SH-SY5Y (cell line): ENCODE measurements around the gene PARD3.

Source experiments
- GATA2 ChIP-seq: IDR thresholded peaks from 2 replicates; pipeline ENCODE4 v1.6.1; 2011; ENCODE audit warnings: mild to moderate bottlenecking, low read depth, low read length
- GATA3 ChIP-seq: IDR thresholded peaks from 2 replicates; pipeline ENCODE4 v1.6.1; 2011; ENCODE audit warnings: low read depth, mild to moderate bottlenecking, low read length, moderate library complexity

- TF ChIP-seq GATA2 (no peak), GATA3 (no peak)
Measured at GRCh38 chr10:34223658-34224057, 591.4 kb downstream of the PARD3 start.
